Measurements from ENCODE around the gene GSTM3. TPM values are rescaled to one million over a fixed set of nuclear protein-coding genes. Genes with fewer than 3 reads are reported as not detected.

The GSTM3 gene
- total and polyA plus RNA-seq, 7 donors: 10.1 to 79.8 (median 39.8) TPM

GRCh38 chr1:109724933-109725332, 15.9 kb downstream of the GSTM3 start:
- Histone ChIP-seq H3K4me3 (no peak overlapping the region), H3K36me3 (ENCODE audit: insufficient read depth in 1 of 2, low read depth in 1 of 2) (no peaks in the 10 kb centered on the region), H3K4me1 (no peaks in the 10 kb centered on the region), H3K27ac (no peak overlapping the region), H3K27me3 (ENCODE audit: insufficient read depth in 3 of 3, low read length in 2 of 3) (no peaks in the 10 kb centered on the region), H3K9me3 (no peaks in the 10 kb centered on the region)
- no peak for ATAC-seq
- DNase-seq: no peak
- WGBS, 3 donors: 71 to 97% (median 82%) methylated on average over 4 to 5 of the region's 5 CpGs
- intact Hi-C loops (cut with DNase I): loop anchor here in 1 of 2 donors (5.0 kb wide), 1 partner anchor 47 kb away; no protein-coding TSS in a partner anchor
- no peak for TF ChIP-seq CTCF (IDR thresholded peaks at IDR 0.05)

GRCh38 chr1:109722908-109723691, 17.7 kb downstream of the GSTM3 start:
- no peak overlapping the region for H3K27ac ChIP-seq
- 77 to 84% (median 84%) methylated on average over 7 of the region's 7 CpGs for WGBS, 3 donors

GRCh38 chr1:109721971-109722370, 18.9 kb downstream of the GSTM3 start:
- H3K4me3 ChIP-seq: no peak overlapping the region
- intact Hi-C loops (cut with DNase I): loop anchor here in 1 of 2 donors (5.0 kb wide), 1 partner anchor 50 kb away; no protein-coding TSS in a partner anchor
- no peaks in the 10 kb centered on the region for H3K9me3 ChIP-seq
- H3K27ac ChIP-seq: no peak overlapping the region
- no peaks in the 10 kb centered on the region for H3K36me3 ChIP-seq (ENCODE audit: insufficient read depth in 1 of 2, low read depth in 1 of 2)
- no peaks in the 10 kb centered on the region for H3K4me1 ChIP-seq
- 98 to 100% (median 100%) methylated on average over 1 of the region's 1 CpG for WGBS, 3 donors
- H3K27me3 ChIP-seq (ENCODE audit: insufficient read depth in 3 of 3, low read length in 2 of 3): no peaks in the 10 kb centered on the region
- no peak for TF ChIP-seq CTCF (IDR thresholded peaks at IDR 0.05)
- no peak for ATAC-seq
- no peak for DNase-seq

More at GRCh38 chr1:109722908-109723691, 17.7 kb downstream of the GSTM3 start:
- H3K4me3 ChIP-seq: no peak overlapping the region
- no peaks in the 10 kb centered on the region for H3K4me1 ChIP-seq
- no peak for TF ChIP-seq CTCF (IDR thresholded peaks at IDR 0.05)
- no peaks in the 10 kb centered on the region for H3K27me3 ChIP-seq (ENCODE audit: insufficient read depth in 3 of 3, low read length in 2 of 3)
- no peak for ATAC-seq
- intact Hi-C loops (cut with DNase I): loop anchor here in 1 of 2 donors (5.0 kb wide), 1 partner anchor 49 kb away; no protein-coding TSS in a partner anchor
- H3K9me3 ChIP-seq: no peaks in the 10 kb centered on the region
- no peak for DNase-seq
- H3K36me3 ChIP-seq (ENCODE audit: insufficient read depth in 1 of 2, low read depth in 1 of 2): no peaks in the 10 kb centered on the region

- intact Hi-C loops (cut with DNase I): loop anchor here in 1 of 2 donors (5.0 kb wide), 1 partner anchor 51 kb away; no protein-coding TSS in a partner anchor
- Histone ChIP-seq H3K4me1 (no peaks in the 10 kb centered on the region), H3K4me3 (no peak overlapping the region), H3K36me3 (ENCODE audit: insufficient read depth in 1 of 2, low read depth in 1 of 2) (no peaks in the 10 kb centered on the region), H3K27ac (no peak overlapping the region), H3K9me3 (no peaks in the 10 kb centered on the region), H3K27me3 (ENCODE audit: insufficient read depth in 3 of 3, low read length in 2 of 3) (no peaks in the 10 kb centered on the region)
- ATAC-seq (no peak), DNase-seq (no peak)
- no peak for TF ChIP-seq CTCF (IDR thresholded peaks at IDR 0.05)
- 84 to 89% (median 84%) methylated on average over 5 of the region's 5 CpGs for WGBS, 3 donors
Observed at GRCh38 chr1:109721042-109721441, 19.8 kb downstream of the GSTM3 start.

Data from psoas muscle (tissue), 8 donors.